Measurements from ENCODE around the gene PLK2. TPM values are rescaled to one million over a fixed set of nuclear protein-coding genes. Genes with fewer than 3 reads are reported as not detected.

PLK2 gene
- total RNA-seq, result 53.4 and 66.9 TPM in 2 replicates
- long read RNA-seq, transcript PLK2-201 (14 exons, 2,960 nt), result major isoform, 175 of 206 reads
- long read RNA-seq, partial matches to known transcripts, result 8 of 206 reads
- long read RNA-seq, other reads (novel, unspliced or antisense), result 23 of 206 reads

DNA sequence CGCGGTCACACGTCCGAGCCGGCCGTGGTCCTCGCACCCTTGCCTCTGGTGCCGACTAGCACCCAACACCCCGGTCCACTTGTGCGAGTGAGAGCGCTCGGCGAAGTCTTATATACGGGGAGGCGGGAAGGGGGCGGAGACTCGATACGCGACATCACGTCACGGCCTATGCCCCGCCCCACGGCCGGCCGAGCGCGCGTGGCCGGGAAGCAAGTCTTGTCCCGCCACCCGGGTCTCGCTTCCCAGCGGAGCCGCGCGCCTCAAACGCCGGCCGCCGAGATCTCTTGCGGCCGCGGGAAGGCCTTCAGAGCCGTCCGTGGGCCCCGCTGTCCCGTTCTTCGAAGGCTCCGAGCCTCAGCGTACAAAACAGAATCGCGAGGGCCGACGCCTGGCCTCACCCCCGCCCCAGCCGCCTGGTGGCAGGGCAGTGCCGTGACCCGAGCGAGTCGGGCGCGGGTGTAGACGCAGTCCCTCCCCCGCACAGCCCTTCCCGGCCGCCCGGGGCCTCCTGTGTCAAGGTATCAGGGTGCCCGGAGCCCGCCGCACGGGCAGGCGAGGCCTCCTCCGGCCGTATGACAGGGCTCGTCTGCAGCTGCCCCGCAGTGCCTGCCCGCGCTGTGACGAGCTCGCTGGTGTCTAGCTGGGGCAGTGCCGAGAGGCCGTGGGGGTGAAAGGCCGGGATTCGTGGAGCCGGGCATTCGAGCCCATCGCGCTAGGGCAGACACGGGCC is at the start of gene PLK2:
Gene PLK2, minus strand, starts transcription at position 85 of the 730 bp plus-strand sequence. CDS start 127 bp downstream, outside the sequence.
- TF ChIP-seq, protein P1, sequence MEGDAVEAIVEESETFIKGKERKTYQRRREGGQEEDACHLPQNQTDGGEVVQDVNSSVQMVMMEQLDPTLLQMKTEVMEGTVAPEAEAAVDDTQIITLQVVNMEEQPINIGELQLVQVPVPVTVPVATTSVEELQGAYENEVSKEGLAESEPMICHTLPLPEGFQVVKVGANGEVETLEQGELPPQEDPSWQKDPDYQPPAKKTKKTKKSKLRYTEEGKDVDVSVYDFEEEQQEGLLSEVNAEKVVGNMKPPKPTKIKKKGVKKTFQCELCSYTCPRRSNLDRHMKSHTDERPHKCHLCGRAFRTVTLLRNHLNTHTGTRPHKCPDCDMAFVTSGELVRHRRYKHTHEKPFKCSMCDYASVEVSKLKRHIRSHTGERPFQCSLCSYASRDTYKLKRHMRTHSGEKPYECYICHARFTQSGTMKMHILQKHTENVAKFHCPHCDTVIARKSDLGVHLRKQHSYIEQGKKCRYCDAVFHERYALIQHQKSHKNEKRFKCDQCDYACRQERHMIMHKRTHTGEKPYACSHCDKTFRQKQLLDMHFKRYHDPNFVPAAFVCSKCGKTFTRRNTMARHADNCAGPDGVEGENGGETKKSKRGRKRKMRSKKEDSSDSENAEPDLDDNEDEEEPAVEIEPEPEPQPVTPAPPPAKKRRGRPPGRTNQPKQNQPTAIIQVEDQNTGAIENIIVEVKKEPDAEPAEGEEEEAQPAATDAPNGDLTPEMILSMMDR (IDR thresholded peaks at IDR 0.05; ENCODE audit: unreplicated experiment), result peak; percentile 45
- peaks cover 29% of the 10 kb centered on the region for H3K4me1 Mint-ChIP-seq (ENCODE audit: low read depth)
- H3K36me3 Mint-ChIP-seq (ENCODE audit: insufficient read depth), result peaks cover 15% of the 10 kb centered on the region
- peak; percentile 89 for DNase-seq (ENCODE audit: low spot score, unreplicated experiment)
- H3K27me3 Mint-ChIP-seq, result no peaks in the 10 kb centered on the region
- peak within 1 kb of the TSS; percentile 95 for H3K27ac Mint-ChIP-seq
- no peaks in the 10 kb centered on the region for H3K9me3 Mint-ChIP-seq (ENCODE audit: low read depth)
- H3K4me3 Mint-ChIP-seq (ENCODE audit: low read depth), result peak within 1 kb of the TSS; percentile 91

DNA sequence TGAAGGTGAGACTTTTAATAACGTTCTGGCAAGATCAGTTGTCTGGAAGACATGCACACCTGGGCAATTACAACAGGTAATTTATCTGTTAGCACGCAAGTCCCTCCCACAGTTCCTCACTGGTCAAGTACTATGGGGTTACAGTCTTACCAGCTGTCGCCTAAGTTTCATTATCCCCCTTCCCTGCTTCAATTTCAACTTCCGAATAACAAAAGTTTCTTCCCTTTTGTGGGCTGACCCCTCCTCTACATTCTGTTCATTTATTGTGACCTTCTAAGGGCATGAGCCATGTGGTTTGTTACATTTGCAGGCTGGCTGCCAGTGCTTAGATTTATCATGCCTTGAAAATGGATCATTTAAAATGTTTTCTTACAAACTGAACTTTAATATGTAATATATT is 47.8 kb upstream of the PLK2 start:
- H3K36me3 Mint-ChIP-seq (ENCODE audit: insufficient read depth), result no peaks in the 10 kb centered on the region
- no peaks in the 10 kb centered on the region for H3K27me3 Mint-ChIP-seq
- no peak overlapping the region for H3K27ac Mint-ChIP-seq
- no peak for DNase-seq (ENCODE audit: low spot score, unreplicated experiment)
- H3K4me1 Mint-ChIP-seq (ENCODE audit: low read depth), result peaks cover 15% of the 10 kb centered on the region
- H3K9me3 Mint-ChIP-seq (ENCODE audit: low read depth), result no peaks in the 10 kb centered on the region
- no peak overlapping the region for H3K4me3 Mint-ChIP-seq (ENCODE audit: low read depth)
- TF ChIP-seq, protein P1 (IDR thresholded peaks at IDR 0.05; ENCODE audit: unreplicated experiment), result no peak

DNA sequence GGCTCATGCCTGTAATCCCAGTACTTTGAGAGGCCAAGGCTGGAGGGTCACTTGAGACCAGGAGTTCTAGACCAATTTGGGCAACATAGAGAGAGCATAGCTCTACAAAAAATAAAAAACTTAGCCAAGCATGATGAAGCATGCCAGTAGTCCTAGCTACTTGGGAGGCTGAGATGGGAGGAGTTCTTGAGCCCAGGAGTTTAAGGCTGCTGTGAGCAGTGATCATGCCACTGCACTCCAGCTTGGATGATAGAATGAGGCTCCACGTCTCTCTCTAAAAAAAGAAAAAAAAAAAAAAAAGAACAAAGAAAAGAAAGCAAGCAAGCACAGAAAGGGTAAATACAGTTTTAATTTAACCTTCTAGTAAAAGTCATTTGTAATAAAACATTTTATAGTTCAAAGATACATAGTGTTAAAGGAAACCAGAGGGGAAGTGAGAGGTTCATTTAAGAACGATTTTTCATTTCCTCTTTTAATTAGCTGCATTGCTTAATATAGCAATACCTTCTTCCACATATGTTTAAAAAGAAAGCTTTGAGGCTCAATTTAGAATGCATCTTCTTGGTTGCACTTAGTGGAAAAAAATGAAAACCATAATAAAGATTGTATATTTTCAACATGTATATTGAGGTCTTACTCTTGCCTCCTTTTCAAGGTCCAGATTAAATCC is 46.2 kb upstream of the PLK2 start:
- Mint-ChIP-seq H3K4me3 (ENCODE audit: low read depth) (no peak overlapping the region), H3K36me3 (ENCODE audit: insufficient read depth) (no peaks in the 10 kb centered on the region), H3K27me3 (no peaks in the 10 kb centered on the region), H3K9me3 (ENCODE audit: low read depth) (no peaks in the 10 kb centered on the region), H3K27ac (no peak overlapping the region), H3K4me1 (ENCODE audit: low read depth) (peaks cover 17% of the 10 kb centered on the region)
- DNase-seq (ENCODE audit: low spot score, unreplicated experiment), result no peak
- TF ChIP-seq, protein P1 (IDR thresholded peaks at IDR 0.05; ENCODE audit: unreplicated experiment), result no peak

DNA sequence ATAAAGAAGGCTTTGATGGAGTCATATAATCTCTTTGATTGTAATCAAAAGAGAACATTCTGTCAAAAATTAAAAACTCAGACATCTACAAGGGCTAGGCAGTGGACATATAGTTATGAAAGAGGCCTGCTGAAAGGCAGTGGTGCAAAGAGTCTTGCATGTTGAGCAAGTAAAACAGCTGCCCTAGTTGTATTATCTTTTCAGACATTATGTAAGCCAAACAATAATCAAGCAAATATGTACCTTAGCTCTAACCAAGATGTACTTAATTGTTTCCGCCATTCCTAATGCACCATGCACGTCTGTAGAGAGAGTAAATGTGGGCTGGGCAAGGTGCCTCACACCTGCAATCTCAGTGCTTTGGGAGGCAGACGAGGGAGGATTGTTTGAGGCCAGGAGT is 45.6 kb upstream of the PLK2 start:
- TF ChIP-seq, protein P1 (IDR thresholded peaks at IDR 0.05; ENCODE audit: unreplicated experiment), result no peak
- H3K27me3 Mint-ChIP-seq, result no peaks in the 10 kb centered on the region
- peaks cover 21% of the 10 kb centered on the region for H3K4me1 Mint-ChIP-seq (ENCODE audit: low read depth)
- H3K4me3 Mint-ChIP-seq (ENCODE audit: low read depth), result no peak overlapping the region
- no peak overlapping the region for H3K27ac Mint-ChIP-seq
- DNase-seq (ENCODE audit: low spot score, unreplicated experiment), result no peak
- H3K36me3 Mint-ChIP-seq (ENCODE audit: insufficient read depth), result no peaks in the 10 kb centered on the region
- no peaks in the 10 kb centered on the region for H3K9me3 Mint-ChIP-seq (ENCODE audit: low read depth)

DNA sequence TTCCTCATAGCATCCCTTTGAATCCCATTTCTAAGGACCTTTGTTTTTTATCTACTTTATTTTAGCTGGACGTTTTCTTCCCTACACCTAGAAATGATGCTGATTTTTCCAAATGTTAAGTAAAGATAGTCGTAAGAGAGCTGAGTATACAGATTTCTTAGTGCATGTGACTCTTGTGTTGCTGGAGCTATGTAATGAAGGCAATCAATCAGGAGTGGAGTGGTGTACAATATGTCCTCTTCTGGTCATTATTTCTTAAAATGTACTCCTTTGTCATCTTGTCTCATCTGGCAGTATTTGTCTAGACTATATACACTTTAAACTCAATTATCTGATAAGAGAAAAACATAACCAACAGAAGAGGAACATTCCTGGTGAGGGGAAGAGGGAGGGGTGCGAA is 44.9 kb upstream of the PLK2 start:
- no peak for DNase-seq (ENCODE audit: low spot score, unreplicated experiment)
- TF ChIP-seq, protein P1 (IDR thresholded peaks at IDR 0.05; ENCODE audit: unreplicated experiment), result no peak
- peaks cover 26% of the 10 kb centered on the region for H3K4me1 Mint-ChIP-seq (ENCODE audit: low read depth)
- no peak overlapping the region for H3K4me3 Mint-ChIP-seq (ENCODE audit: low read depth)
- H3K27ac Mint-ChIP-seq, result no peak overlapping the region
- H3K9me3 Mint-ChIP-seq (ENCODE audit: low read depth), result no peaks in the 10 kb centered on the region
- no peaks in the 10 kb centered on the region for H3K36me3 Mint-ChIP-seq (ENCODE audit: insufficient read depth)
- H3K27me3 Mint-ChIP-seq, result no peaks in the 10 kb centered on the region

All from progenitor cell of endocrine pancreas (in vitro differentiated cells).